ENCODE data around the gene SLC6A8.
"Not testable (repeated sequence)": the region's sequence is repeated elsewhere in the genome, so short reads cannot be mapped to it uniquely, and the experiment has no call there.

Gene SLC6A8

GRCh38 chrX:153709726-153710674, 22.3 kb downstream of the SLC6A8 start:
- no peak for DNase-seq

GRCh38 chrX:153714256-153714655, 26.5 kb downstream of the SLC6A8 start:
- no peak for DNase-seq

GRCh38 chrX:153717445-153717844, 29.7 kb downstream of the SLC6A8 start:
- DNase-seq = no peak

- peak; percentile 8 for DNase-seq
Observed at GRCh38 chrX:153719238-153719637, 31.5 kb downstream of the SLC6A8 start.

GRCh38 chrX:153719701-153720100, 32.0 kb downstream of the SLC6A8 start:
- no peak for DNase-seq

- DNase-seq = no peak
Observed at GRCh38 chrX:153722704-153723350, 35.1 kb downstream of the SLC6A8 start.

GRCh38 chrX:153723351-153724251, 35.9 kb downstream of the SLC6A8 start:
- DNase-seq = peak; percentile 65

GRCh38 chrX:153724252-153725038, 36.7 kb downstream of the SLC6A8 start, which contains the start of the genes ABCD1 and BCAP31:
TSS of gene ABCD1 (plus strand) at chrX:153724856. CDS start at chrX:153725267, 411 bp downstream.
TSS of gene BCAP31 (minus strand) at chrX:153724387. CDS start at chrX:153723244, 1,143 bp downstream.
- peak; percentile 92 for DNase-seq

- no peak for DNase-seq
Observed at GRCh38 chrX:153725039-153725831, 37.5 kb downstream of the SLC6A8 start.

GRCh38 chrX:153725832-153726285, 38.1 kb downstream of the SLC6A8 start:
- DNase-seq = no peak

- peak; percentile 57 for DNase-seq
Observed at GRCh38 chrX:153726286-153727122, 38.8 kb downstream of the SLC6A8 start.

GRCh38 chrX:153727123-153727931, 39.6 kb downstream of the SLC6A8 start:
- DNase-seq = peak; percentile 62

- no peak for DNase-seq
Observed at GRCh38 chrX:153728095-153728494, 40.4 kb downstream of the SLC6A8 start.

- no peak for DNase-seq
Observed at GRCh38 chrX:153728951-153729631, 41.4 kb downstream of the SLC6A8 start.

- not testable (repeated sequence) for DNase-seq
Observed at GRCh38 chrX:153730115-153730514, 42.4 kb downstream of the SLC6A8 start.

- DNase-seq = no peak
Observed at GRCh38 chrX:153731117-153731844, 43.6 kb downstream of the SLC6A8 start.

- DNase-seq = no peak
Observed at GRCh38 chrX:153731845-153732215, 44.1 kb downstream of the SLC6A8 start.

GRCh38 chrX:153732401-153732800, 44.7 kb downstream of the SLC6A8 start:
- no peak for DNase-seq

Measured in NCI-H1105 treated with DMSO at 0.1 percent for 48 hours (cell line).